Sciatic nerve (tissue), 2 donors: ENCODE results near the gene EIF4G3. TPM values are rescaled to one million over a fixed set of nuclear protein-coding genes. Genes with fewer than 3 reads are reported as not detected.
"Not testable (repeated sequence)": the region's sequence is repeated elsewhere in the genome, so short reads cannot be mapped to it uniquely, and the experiment has no call there.

Experiments
- ATAC-seq: fragments of 200-7000 bp; cut with Tn5 transposase; one replicate; pipeline ENCODE4 v1.9.1; 2020; ENCODE audit warnings: mild to moderate bottlenecking, moderate library complexity
- DNase-seq: peaks from one replicate; pipeline ENCODE4 v3.0.0-alpha.2; 2020; ENCODE audit warnings: low spot score
- intact Hi-C: fragments of 100-400 bp; cut with DNase I; formaldehyde crosslinking; loops from one replicate; pipeline ENCODE4 v1.14.2; 2022
- total RNA-seq: library from RNA; stranded (reverse); fragmentation: NEBNext Ultra II Directional; extraction: Animal tissue kit (Norgen Biotek cat#: 25700); gene quantifications from one replicate; pipeline ENCODE4 v1.2.1, GENCODE V29; 2021
- donor health status: DM: no; HTN: no; CAD: no.
- donor health status: DM: no; HTN: no; CAD: no.

The EIF4G3 gene
- total RNA-seq, 1 donor from 2014 or later: 67.7 TPM

- DNase-seq (no peak), ATAC-seq (peak; percentile 64)
- intact Hi-C loops: no loop called here
Observed at GRCh38 chr1:21090463-21090862, 86.2 kb downstream of the EIF4G3 start.

- no peak for DNase-seq
- intact Hi-C loops: no loop called here
- ATAC-seq: no peak
Observed at GRCh38 chr1:21089731-21090130, 87.0 kb downstream of the EIF4G3 start.

GRCh38 chr1:21089299-21089698 lies 87.4 kb downstream of the EIF4G3 start:
- intact Hi-C loops: no loop called here
- ATAC-seq (no peak), DNase-seq (no peak)

GRCh38 chr1:21084111-21084810 lies 92.4 kb downstream of the EIF4G3 start:
- DNase-seq (no peak), ATAC-seq (no peak)
- intact Hi-C loops: no loop called here

GRCh38 chr1:21082073-21082472 lies 94.6 kb downstream of the EIF4G3 start:
- intact Hi-C loops: no loop called here

GRCh38 chr1:21077085-21077484 lies 99.6 kb downstream of the EIF4G3 start:
- intact Hi-C loops: no loop called here
- no peak for DNase-seq
- ATAC-seq: no peak

More at GRCh38 chr1:21082073-21082472, 94.6 kb downstream of the EIF4G3 start:
- ATAC-seq: no peak
- no peak for DNase-seq

GRCh38 chr1:21072721-21073120 lies 104.0 kb downstream of the EIF4G3 start:
- no peak for DNase-seq
- intact Hi-C loops: no loop called here
- no peak for ATAC-seq

GRCh38 chr1:21069549-21069948 lies 107.1 kb downstream of the EIF4G3 start:
- ATAC-seq: peak; percentile 74
- intact Hi-C loops: no loop called here

GRCh38 chr1:21068937-21069336 lies 107.8 kb downstream of the EIF4G3 start:
- intact Hi-C loops: no loop called here
- ATAC-seq (no peak), DNase-seq (no peak)

More at GRCh38 chr1:21069549-21069948, 107.1 kb downstream of the EIF4G3 start:
- no peak for DNase-seq

GRCh38 chr1:21067551-21068227 lies 109.0 kb downstream of the EIF4G3 start:
- DNase-seq (no peak), ATAC-seq (no peak)
- intact Hi-C loops: no loop called here

GRCh38 chr1:21066356-21067012 lies 110.2 kb downstream of the EIF4G3 start:
- DNase-seq (no peak), ATAC-seq (no peak)
- intact Hi-C loops: no loop called here

GRCh38 chr1:21065851-21066250 lies 110.8 kb downstream of the EIF4G3 start:
- DNase-seq (no peak), ATAC-seq (no peak)
- intact Hi-C loops: no loop called here

GRCh38 chr1:21064057-21064456 lies 112.6 kb downstream of the EIF4G3 start:
- ATAC-seq (no peak), DNase-seq (no peak)
- intact Hi-C loops: no loop called here

GRCh38 chr1:21060523-21060922 lies 116.2 kb downstream of the EIF4G3 start:
- ATAC-seq: no peak
- DNase-seq: no peak
- intact Hi-C loops: no loop called here

- no peak for DNase-seq
- ATAC-seq: no peak
- intact Hi-C loops: no loop called here
Observed at GRCh38 chr1:21059021-21059420, 117.7 kb downstream of the EIF4G3 start.

GRCh38 chr1:21058035-21058793 lies 118.5 kb downstream of the EIF4G3 start:
- DNase-seq (no peak), ATAC-seq (no peak)
- intact Hi-C loops: no loop called here

GRCh38 chr1:21053189-21053928 lies 123.3 kb downstream of the EIF4G3 start:
- intact Hi-C loops, DNase-seq, ATAC-seq: not testable (repeated sequence)

GRCh38 chr1:21052034-21052433 lies 124.7 kb downstream of the EIF4G3 start:
- ATAC-seq (no peak), DNase-seq (no peak)
- intact Hi-C loops: no loop called here
